ENCODE measurements around the gene MACROD2. TPM values are rescaled to one million over a fixed set of nuclear protein-coding genes. Genes with fewer than 3 reads are reported as not detected.
A peak's percentile ranks its signal among the peaks of the same experiment; 100 is the strongest.

The MACROD2 gene
- total RNA-seq, 1 donor from 2014 or later, result 1.6 TPM

- DNase-seq (ENCODE audit: low read depth) (peak; percentile 43), FAIRE-seq (no peak)
- no peak for TF ChIP-seq CTCF (IDR thresholded peaks at IDR 0.05; ENCODE audit: insufficient read depth, low read length, severe bottlenecking)
- H3K36me3 ChIP-seq (ENCODE audit: control insufficient read depth, insufficient read depth, low read length), result no peaks in the 10 kb centered on the region
- no peaks in the 10 kb centered on the region for H3K27me3 ChIP-seq (ENCODE audit: control insufficient read depth, insufficient read depth, low read length)
- H3K4me3 ChIP-seq (ENCODE audit: low read depth, low read length), result no peak overlapping the region
Measured at GRCh38 chr20:14495066-14495465, 499.8 kb downstream of the MACROD2 start.

- TF ChIP-seq CTCF (IDR thresholded peaks at IDR 0.05; ENCODE audit: insufficient read depth, low read length, severe bottlenecking), result no peak
- FAIRE-seq (no peak), DNase-seq (ENCODE audit: low read depth) (no peak)
- Histone ChIP-seq H3K27me3 (ENCODE audit: control insufficient read depth, insufficient read depth, low read length) (no peaks in the 10 kb centered on the region), H3K4me3 (ENCODE audit: low read depth, low read length) (no peak overlapping the region), H3K36me3 (ENCODE audit: control insufficient read depth, insufficient read depth, low read length) (no peaks in the 10 kb centered on the region)
Measured at GRCh38 chr20:14497004-14497403, 501.7 kb downstream of the MACROD2 start.

GRCh38 chr20:14498772-14499171 lies 503.5 kb downstream of the MACROD2 start:
- DNase-seq (ENCODE audit: low read depth) (no peak), FAIRE-seq (no peak)
- no peaks in the 10 kb centered on the region for H3K27me3 ChIP-seq (ENCODE audit: control insufficient read depth, insufficient read depth, low read length)
- no peak overlapping the region for H3K4me3 ChIP-seq (ENCODE audit: low read depth, low read length)
- TF ChIP-seq CTCF (IDR thresholded peaks at IDR 0.05; ENCODE audit: insufficient read depth, low read length, severe bottlenecking), result no peak
- no peaks in the 10 kb centered on the region for H3K36me3 ChIP-seq (ENCODE audit: control insufficient read depth, insufficient read depth, low read length)

GRCh38 chr20:14505476-14505875 lies 510.2 kb downstream of the MACROD2 start:
- H3K4me3 ChIP-seq (ENCODE audit: low read depth, low read length), result no peak overlapping the region
- no peaks in the 10 kb centered on the region for H3K27me3 ChIP-seq (ENCODE audit: control insufficient read depth, insufficient read depth, low read length)
- H3K36me3 ChIP-seq (ENCODE audit: control insufficient read depth, insufficient read depth, low read length), result no peaks in the 10 kb centered on the region
- TF ChIP-seq CTCF (IDR thresholded peaks at IDR 0.05; ENCODE audit: insufficient read depth, low read length, severe bottlenecking), result no peak
- FAIRE-seq (no peak), DNase-seq (ENCODE audit: low read depth) (no peak)

GRCh38 chr20:14507711-14508110 lies 512.4 kb downstream of the MACROD2 start:
- FAIRE-seq (no peak), DNase-seq (ENCODE audit: low read depth) (no peak)
- Histone ChIP-seq H3K4me3 (ENCODE audit: low read depth, low read length) (no peak overlapping the region), H3K27me3 (ENCODE audit: control insufficient read depth, insufficient read depth, low read length) (no peaks in the 10 kb centered on the region), H3K36me3 (ENCODE audit: control insufficient read depth, insufficient read depth, low read length) (no peaks in the 10 kb centered on the region)
- TF ChIP-seq CTCF (IDR thresholded peaks at IDR 0.05; ENCODE audit: insufficient read depth, low read length, severe bottlenecking), result no peak

GRCh38 chr20:14510341-14510740 lies 515.0 kb downstream of the MACROD2 start:
- no peak for FAIRE-seq
- no peak overlapping the region for H3K4me3 ChIP-seq (ENCODE audit: low read depth, low read length)

More at GRCh38 chr20:14510341-14510740, 515.0 kb downstream of the MACROD2 start:
- H3K36me3 ChIP-seq (ENCODE audit: control insufficient read depth, insufficient read depth, low read length), result no peaks in the 10 kb centered on the region
- TF ChIP-seq CTCF (IDR thresholded peaks at IDR 0.05; ENCODE audit: insufficient read depth, low read length, severe bottlenecking), result no peak
- no peaks in the 10 kb centered on the region for H3K27me3 ChIP-seq (ENCODE audit: control insufficient read depth, insufficient read depth, low read length)
- DNase-seq (ENCODE audit: low read depth), result no peak

Data from bronchial epithelial cell (primary cell).